ENCODE measurements around the gene RAB33B. TPM values are rescaled to one million over a fixed set of nuclear protein-coding genes. Genes with fewer than 3 reads are reported as not detected.

RAB33B gene
- total RNA-seq, 1 donor from 2014 or later: 5.0 TPM

- Mint-ChIP-seq H3K4me3 (ENCODE audit: unreplicated experiment) (no peak overlapping the region), H3K27ac (ENCODE audit: unreplicated experiment) (peak overlapping the region; percentile 26)
- TF ChIP-seq CTCF (IDR thresholded peaks at IDR 0.05; ENCODE audit: partially characterized antibody, unreplicated experiment): no peak
These were observed 70.2 kb downstream of the RAB33B start for GRCh38 chr4:139524062-139524631.

DNA sequence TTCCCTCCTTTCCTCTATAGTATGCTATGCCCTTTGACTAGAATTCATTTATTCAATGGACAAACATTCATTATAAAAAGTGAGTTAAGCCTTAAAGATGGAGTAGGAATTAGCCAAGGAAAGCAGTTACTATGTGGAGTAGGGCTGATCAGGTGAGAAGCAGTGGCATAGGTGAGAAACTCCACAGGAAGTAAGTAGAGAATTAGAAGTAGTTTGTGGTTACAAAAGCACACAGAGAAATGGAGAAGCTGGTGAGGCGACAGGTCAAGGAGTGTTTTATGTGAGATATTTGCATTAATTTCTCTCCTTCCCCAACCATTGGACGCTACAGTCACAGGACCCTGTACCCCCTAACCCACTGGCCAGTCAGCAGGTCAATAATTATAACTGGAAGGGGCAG is 71.5 kb downstream of the RAB33B start:
- DNase-seq: no peak
- no peak overlapping the region for H3K27ac Mint-ChIP-seq (ENCODE audit: unreplicated experiment)
- no peaks in the 10 kb centered on the region for H3K9me3 Mint-ChIP-seq (ENCODE audit: unreplicated experiment)
- H3K4me3 Mint-ChIP-seq (ENCODE audit: unreplicated experiment): peak overlapping the region; percentile 39
- peaks cover 30% of the 10 kb centered on the region for H3K4me1 Mint-ChIP-seq (ENCODE audit: low read depth, unreplicated experiment)
- H3K27me3 Mint-ChIP-seq (ENCODE audit: unreplicated experiment): no peaks in the 10 kb centered on the region
- no peak for TF ChIP-seq CTCF (IDR thresholded peaks at IDR 0.05; ENCODE audit: partially characterized antibody, unreplicated experiment)
- H3K36me3 Mint-ChIP-seq (ENCODE audit: unreplicated experiment): no peaks in the 10 kb centered on the region

More at GRCh38 chr4:139524062-139524631, 70.2 kb downstream of the RAB33B start:
- DNase-seq: no peak
- Mint-ChIP-seq H3K4me1 (ENCODE audit: low read depth, unreplicated experiment) (peaks cover 29% of the 10 kb centered on the region), H3K36me3 (ENCODE audit: unreplicated experiment) (no peaks in the 10 kb centered on the region), H3K27me3 (ENCODE audit: unreplicated experiment) (no peaks in the 10 kb centered on the region), H3K9me3 (ENCODE audit: unreplicated experiment) (no peaks in the 10 kb centered on the region)

Other genes starting within 250 kb of the RAB33B start
- gene MGARP, start 173.9 kb upstream of the RAB33B start, total RNA-seq (ENCODE audit: unreplicated experiment): 0.69 TPM
- gene NAA15, start 152.6 kb upstream of the RAB33B start, total RNA-seq (ENCODE audit: unreplicated experiment): 44.9 TPM
- 19.4 TPM for gene NDUFC1, start 151.6 kb upstream of the RAB33B start, total RNA-seq (ENCODE audit: unreplicated experiment)
- 22.6 TPM for gene SETD7, start 102.1 kb downstream of the RAB33B start, total RNA-seq (ENCODE audit: unreplicated experiment)
- 6.9 TPM for gene MGST2, start 211.7 kb downstream of the RAB33B start, total RNA-seq (ENCODE audit: unreplicated experiment)

Data from glutamatergic neuron (in vitro differentiated cells).